ENCODE data around the gene KDM2B.

Gene KDM2B

DNA sequence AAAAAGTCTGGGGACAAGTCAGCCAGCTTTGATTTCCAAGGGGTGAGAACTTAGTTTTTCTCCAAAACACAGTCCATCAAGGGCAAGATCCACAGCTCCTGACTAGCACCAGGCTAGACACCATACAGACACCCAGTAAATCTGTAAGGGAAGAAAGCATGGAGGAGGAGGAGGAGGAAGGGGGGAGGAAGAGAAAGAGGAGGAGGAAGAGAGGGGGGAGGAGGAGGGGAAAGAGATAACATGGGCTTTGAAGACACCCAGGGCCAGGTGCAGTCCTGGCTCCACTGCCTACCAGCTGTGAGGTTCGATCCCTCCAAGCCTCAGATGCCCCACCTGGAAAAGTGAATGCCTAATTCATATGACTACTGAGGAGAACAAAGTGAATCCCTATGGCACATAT, 18.3 kb downstream of the KDM2B start:
- Histone ChIP-seq H3K79me2 (peaks cover 3% of the 10 kb centered on the region), H3K4me2 (ENCODE audit: low read length) (no peak overlapping the region), H3K27ac (no peak overlapping the region), H3K36me3 (ENCODE audit: control insufficient read depth, insufficient read depth, low read length) (no peaks in the 10 kb centered on the region), H2AFZ (no peak overlapping the region), H3K4me3 (ENCODE audit: low read depth, low read length) (no peak overlapping the region), H3K9ac (no peak overlapping the region), H3K27me3 (ENCODE audit: control insufficient read depth, insufficient read depth, low read length) (no peaks in the 10 kb centered on the region), H3K4me1 (no peaks in the 10 kb centered on the region), H3K9me3 (ENCODE audit: control insufficient read depth, low read length) (no peaks in the 10 kb centered on the region)
- TF ChIP-seq, protein P1, sequence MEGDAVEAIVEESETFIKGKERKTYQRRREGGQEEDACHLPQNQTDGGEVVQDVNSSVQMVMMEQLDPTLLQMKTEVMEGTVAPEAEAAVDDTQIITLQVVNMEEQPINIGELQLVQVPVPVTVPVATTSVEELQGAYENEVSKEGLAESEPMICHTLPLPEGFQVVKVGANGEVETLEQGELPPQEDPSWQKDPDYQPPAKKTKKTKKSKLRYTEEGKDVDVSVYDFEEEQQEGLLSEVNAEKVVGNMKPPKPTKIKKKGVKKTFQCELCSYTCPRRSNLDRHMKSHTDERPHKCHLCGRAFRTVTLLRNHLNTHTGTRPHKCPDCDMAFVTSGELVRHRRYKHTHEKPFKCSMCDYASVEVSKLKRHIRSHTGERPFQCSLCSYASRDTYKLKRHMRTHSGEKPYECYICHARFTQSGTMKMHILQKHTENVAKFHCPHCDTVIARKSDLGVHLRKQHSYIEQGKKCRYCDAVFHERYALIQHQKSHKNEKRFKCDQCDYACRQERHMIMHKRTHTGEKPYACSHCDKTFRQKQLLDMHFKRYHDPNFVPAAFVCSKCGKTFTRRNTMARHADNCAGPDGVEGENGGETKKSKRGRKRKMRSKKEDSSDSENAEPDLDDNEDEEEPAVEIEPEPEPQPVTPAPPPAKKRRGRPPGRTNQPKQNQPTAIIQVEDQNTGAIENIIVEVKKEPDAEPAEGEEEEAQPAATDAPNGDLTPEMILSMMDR (IDR thresholded peaks at IDR 0.05) = no peak

DNA sequence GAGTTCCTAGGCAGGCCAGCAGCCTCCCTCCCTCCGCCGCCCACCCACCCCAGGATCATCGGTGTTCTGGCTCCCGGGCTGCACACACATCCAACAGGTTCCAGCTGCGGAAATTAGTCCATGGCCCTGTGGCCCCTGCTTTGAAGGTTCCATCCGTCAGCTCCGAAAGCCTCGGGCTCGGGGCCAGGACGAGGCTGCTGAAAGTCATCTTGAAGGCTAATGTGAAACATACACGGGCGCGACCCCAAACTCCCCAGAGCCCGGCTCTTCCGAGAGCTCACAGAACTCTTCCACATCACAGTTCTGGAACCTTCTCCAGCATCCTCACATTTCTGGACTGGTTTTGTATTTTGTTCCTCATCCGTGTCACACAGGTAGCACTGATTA, 19.8 kb downstream of the KDM2B start:
- Histone ChIP-seq H3K9ac (no peak overlapping the region), H3K4me1 (no peaks in the 10 kb centered on the region), H3K36me3 (ENCODE audit: control insufficient read depth, insufficient read depth, low read length) (no peaks in the 10 kb centered on the region), H3K79me2 (peaks cover 3% of the 10 kb centered on the region), H3K27me3 (ENCODE audit: control insufficient read depth, insufficient read depth, low read length) (no peaks in the 10 kb centered on the region), H2AFZ (no peak overlapping the region), H3K27ac (no peak overlapping the region), H3K4me2 (ENCODE audit: low read length) (no peak overlapping the region), H3K9me3 (ENCODE audit: control insufficient read depth, low read length) (no peaks in the 10 kb centered on the region), H3K4me3 (ENCODE audit: low read depth, low read length) (no peak overlapping the region)
- TF ChIP-seq, protein P1 (IDR thresholded peaks at IDR 0.05) = no peak

DNA sequence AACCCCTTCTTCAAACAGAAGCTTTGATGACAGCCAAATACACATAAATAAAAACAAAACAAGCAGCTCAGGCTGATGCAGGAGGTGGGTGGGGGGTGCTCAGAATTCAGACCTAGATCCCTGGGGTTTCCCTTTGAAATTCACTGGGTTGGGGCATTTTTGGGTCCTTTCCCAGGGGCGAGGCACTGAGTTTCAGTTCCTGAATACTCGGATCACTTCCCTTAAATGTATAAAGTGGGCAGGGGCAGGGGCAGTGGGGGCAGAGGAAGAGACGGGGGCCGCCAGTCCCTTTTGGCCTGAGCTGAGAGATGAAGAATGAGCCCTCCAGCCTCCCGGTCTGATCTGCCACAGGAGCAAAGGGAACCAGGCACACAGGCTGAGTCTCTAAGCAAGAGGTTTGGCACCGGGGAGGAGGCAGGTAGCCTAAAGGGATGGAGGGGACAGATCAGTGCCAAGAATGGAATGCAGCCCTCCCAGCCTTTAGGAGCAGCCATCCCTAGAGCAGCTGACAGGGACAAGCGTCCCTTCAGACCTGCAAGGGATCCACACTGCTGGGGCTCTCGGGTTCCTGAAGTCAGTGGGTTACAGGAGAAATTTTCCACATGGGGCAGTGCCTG, 20.3 kb downstream of the KDM2B start:
- H2AFZ ChIP-seq = no peak overlapping the region
- H3K9ac ChIP-seq = no peak overlapping the region
- H3K27ac ChIP-seq = no peak overlapping the region
- H3K4me3 ChIP-seq (ENCODE audit: low read depth, low read length) = no peak overlapping the region
- no peaks in the 10 kb centered on the region for H3K9me3 ChIP-seq (ENCODE audit: control insufficient read depth, low read length)
- TF ChIP-seq, protein P1 (IDR thresholded peaks at IDR 0.05) = no peak
- no peaks in the 10 kb centered on the region for H3K4me1 ChIP-seq
- H3K79me2 ChIP-seq = peaks cover 3% of the 10 kb centered on the region
- H3K27me3 ChIP-seq (ENCODE audit: control insufficient read depth, insufficient read depth, low read length) = no peaks in the 10 kb centered on the region
- no peak overlapping the region for H3K4me2 ChIP-seq (ENCODE audit: low read length)
- no peaks in the 10 kb centered on the region for H3K36me3 ChIP-seq (ENCODE audit: control insufficient read depth, insufficient read depth, low read length)

DNA sequence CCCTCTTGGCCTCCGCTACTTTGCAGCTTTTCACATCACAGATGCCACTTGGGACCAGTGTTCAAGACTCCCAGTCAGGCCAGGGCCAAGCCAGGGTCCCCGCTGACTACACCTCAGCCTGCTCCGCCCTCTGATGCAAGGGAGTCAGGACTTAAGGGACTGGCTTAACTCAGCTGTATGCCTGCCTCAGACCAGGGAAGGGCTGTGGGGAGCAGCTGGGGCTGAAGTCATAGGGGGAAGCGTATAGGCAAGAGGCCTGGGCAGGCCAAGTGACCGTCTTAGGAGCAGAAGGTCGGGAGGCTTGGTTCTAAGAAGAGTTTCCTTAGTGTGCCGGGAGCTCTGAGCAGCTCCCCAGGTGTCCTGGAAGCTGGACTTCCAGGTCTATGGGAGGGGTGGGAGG, 21.9 kb downstream of the KDM2B start:
- TF ChIP-seq, protein P1 (IDR thresholded peaks at IDR 0.05) = no peak
- Histone ChIP-seq H3K27ac (no peak overlapping the region), H3K9ac (no peak overlapping the region), H3K27me3 (ENCODE audit: control insufficient read depth, insufficient read depth, low read length) (no peaks in the 10 kb centered on the region), H3K4me2 (ENCODE audit: low read length) (no peak overlapping the region), H3K4me3 (ENCODE audit: low read depth, low read length) (no peak overlapping the region), H3K9me3 (ENCODE audit: control insufficient read depth, low read length) (no peaks in the 10 kb centered on the region), H3K4me1 (no peaks in the 10 kb centered on the region), H3K36me3 (ENCODE audit: control insufficient read depth, insufficient read depth, low read length) (no peaks in the 10 kb centered on the region), H3K79me2 (peaks cover 3% of the 10 kb centered on the region), H2AFZ (no peak overlapping the region)

DNA sequence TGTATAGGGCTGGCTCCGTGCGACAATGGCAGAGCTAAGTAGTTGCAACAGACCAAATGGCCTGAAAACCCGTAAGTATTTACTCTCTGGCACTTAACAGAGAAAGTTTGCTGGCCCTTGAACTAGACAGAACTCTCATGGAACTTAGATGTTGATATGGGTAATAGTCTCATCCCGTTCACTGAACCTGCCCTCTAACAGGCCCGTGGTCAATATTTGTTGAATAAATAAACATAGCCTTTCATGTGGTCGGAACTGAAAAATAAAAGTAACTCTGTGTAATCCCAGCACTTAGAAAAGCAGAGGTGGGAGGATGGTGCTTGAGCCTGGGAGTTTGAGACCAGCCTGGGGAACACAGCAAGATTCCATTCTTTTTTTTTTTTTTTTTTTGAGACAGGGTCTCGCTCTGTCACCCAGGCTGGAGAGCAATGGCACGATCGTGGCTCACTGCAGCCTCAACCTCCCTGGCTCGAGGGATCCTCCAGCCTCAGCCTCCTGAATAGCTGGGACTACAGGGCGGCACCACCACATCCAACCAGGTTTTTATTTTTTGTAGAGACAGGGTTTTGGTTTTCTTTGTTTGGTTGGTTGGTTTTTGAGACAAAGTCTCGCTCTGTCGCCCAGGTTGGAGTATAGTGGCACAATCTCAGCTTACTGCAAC, 29.7 kb downstream of the KDM2B start:
- TF ChIP-seq, protein P1 (IDR thresholded peaks at IDR 0.05) = no peak
- Histone ChIP-seq H3K4me2 (ENCODE audit: low read length) (no peak overlapping the region), H3K9ac (no peak overlapping the region)

More for the DNA sequence above, 29.7 kb downstream of the KDM2B start:
- Histone ChIP-seq H3K27me3 (ENCODE audit: control insufficient read depth, insufficient read depth, low read length) (no peaks in the 10 kb centered on the region), H3K79me2 (peaks cover 20% of the 10 kb centered on the region), H3K9me3 (ENCODE audit: control insufficient read depth, low read length) (no peaks in the 10 kb centered on the region), H3K4me3 (ENCODE audit: low read depth, low read length) (no peak overlapping the region), H3K4me1 (peaks cover 3% of the 10 kb centered on the region), H2AFZ (no peak overlapping the region), H3K27ac (no peak overlapping the region), H3K36me3 (ENCODE audit: control insufficient read depth, insufficient read depth, low read length) (no peaks in the 10 kb centered on the region)
